Suprapubic skin (tissue), 4 donors: ENCODE results near the gene NECAB3. TPM values are rescaled to one million over a fixed set of nuclear protein-coding genes. Genes with fewer than 3 reads are reported as not detected.

Experiments
- DNase-seq, 2 donors: peaks; one replicate each; pipeline ENCODE4 v3.0.0-alpha.2; 2019; ENCODE audit warnings: low spot score in 2 of 2
- H3K27ac ChIP-seq: fragments of 200-600 bp; sonication (generic); one replicate; pipeline ENCODE4 v1.5.1; 2019
- H3K27me3 ChIP-seq: fragments of 200-600 bp; sonication (generic); one replicate; pipeline ENCODE4 v1.5.1; 2019
- H3K36me3 ChIP-seq: fragments of 200-600 bp; sonication (generic); one replicate; pipeline ENCODE4 v1.5.1; 2019
- H3K4me1 ChIP-seq: fragments of 200-600 bp; sonication (generic); one replicate; pipeline ENCODE4 v1.5.1; 2019
- H3K4me3 ChIP-seq: fragments of 200-600 bp; sonication (generic); one replicate; pipeline ENCODE4 v1.5.1; 2019; ENCODE audit warnings: mild to moderate bottlenecking
- H3K9me3 ChIP-seq: fragments of 200-600 bp; sonication (generic); one replicate; pipeline ENCODE4 v1.5.1; 2019
- CTCF ChIP-seq, 2 donors: fragments of 200-600 bp in 1 of 2; fragments of 450-650 bp in 1 of 2; sonication (generic) in 1 of 2; IDR thresholded peaks; one replicate each; pipeline ENCODE4 v1.5.1; 2016 to 2019; ENCODE audit warnings: antibody characterized with exemption in 2 of 2, mild to moderate bottlenecking in 1 of 2, moderate library complexity in 1 of 2
- EP300 ChIP-seq: sonication (generic); formaldehyde crosslinking; IDR thresholded peaks from one replicate; pipeline ENCODE4 v1.6.1; 2017; ENCODE audit warnings: antibody characterized with exemption
- POLR2A ChIP-seq, 2 donors: fragments of 450-650 bp; IDR thresholded peaks; one replicate each; pipeline ENCODE4 v1.6.1; 2017; ENCODE audit warnings: antibody characterized with exemption in 2 of 2, mild to moderate bottlenecking in 2 of 2, moderate library complexity in 2 of 2
- POLR2AphosphoS5 ChIP-seq, 3 donors: sonication (generic); formaldehyde crosslinking; IDR thresholded peaks; one replicate each; pipeline ENCODE4 v1.6.1; 2017; ENCODE audit warnings: antibody characterized with exemption in 3 of 3
- WGBS: methylation state at CpG from one replicate; pipeline ENCODE4 v1.1.5; 2018; 5-methylcytosine and 5-hydroxymethylcytosine counted together
- total RNA-seq, 4 donors: library from RNA; depleted of rRNA; stranded (reverse); fragments of >200 nt; gene quantifications; one replicate each; pipeline ENCODE4 v1.1.0, GENCODE V29; 2016

The NECAB3 gene
- total RNA-seq, 4 donors from 2014 or later = 19.9 to 37.5 (median 22.1) TPM

- WGBS = 87% methylated on average over 6 of the region's 10 CpGs
Observed at GRCh38 chr20:33656010-33656782, 18.0 kb downstream of the NECAB3 start.

GRCh38 chr20:33655164-33655563, 19.1 kb downstream of the NECAB3 start:
- no peak for TF ChIP-seq POLR2A (IDR thresholded peaks at IDR 0.05)
- TF ChIP-seq EP300 = no peak
- no peak for TF ChIP-seq CTCF (IDR thresholded peaks at IDR 0.05)
- TF ChIP-seq POLR2AphosphoS5 (IDR thresholded peaks at IDR 0.05) = no peak
- no peak for DNase-seq
- Histone ChIP-seq H3K27me3 (no peaks in the 10 kb centered on the region), H3K9me3 (no peaks in the 10 kb centered on the region), H3K4me3 (no peak overlapping the region), H3K36me3 (peaks cover 32% of the 10 kb centered on the region), H3K27ac (no peak overlapping the region), H3K4me1 (peaks cover 43% of the 10 kb centered on the region)
- WGBS = 51% methylated on average over 4 of the region's 4 CpGs

More at GRCh38 chr20:33656010-33656782, 18.0 kb downstream of the NECAB3 start:
- H3K9me3 ChIP-seq = no peaks in the 10 kb centered on the region
- peaks cover 34% of the 10 kb centered on the region for H3K4me1 ChIP-seq
- no peak overlapping the region for H3K27ac ChIP-seq
- DNase-seq = no peak
- H3K4me3 ChIP-seq = no peak overlapping the region
- no peaks in the 10 kb centered on the region for H3K27me3 ChIP-seq
- peaks cover 33% of the 10 kb centered on the region for H3K36me3 ChIP-seq
- TF ChIP-seq CTCF (IDR thresholded peaks at IDR 0.05) (no peak), EP300 (no peak), POLR2A (IDR thresholded peaks at IDR 0.05) (no peak), POLR2AphosphoS5 (IDR thresholded peaks at IDR 0.05) (no peak)

- Histone ChIP-seq H3K27ac (no peak overlapping the region), H3K36me3 (peaks cover 27% of the 10 kb centered on the region), H3K4me1 (peaks cover 47% of the 10 kb centered on the region), H3K4me3 (no peak overlapping the region), H3K27me3 (no peaks in the 10 kb centered on the region), H3K9me3 (no peaks in the 10 kb centered on the region)
- DNase-seq = no peak
- no peak for TF ChIP-seq CTCF (IDR thresholded peaks at IDR 0.05)
- no peak for TF ChIP-seq POLR2A (IDR thresholded peaks at IDR 0.05)
- no peak for TF ChIP-seq EP300
- TF ChIP-seq POLR2AphosphoS5 (IDR thresholded peaks at IDR 0.05) = no peak
- WGBS = 61% methylated on average over 14 of the region's 14 CpGs
Observed at GRCh38 chr20:33654680-33655161, 19.5 kb downstream of the NECAB3 start.

- Histone ChIP-seq H3K9me3 (no peaks in the 10 kb centered on the region), H3K27me3 (no peaks in the 10 kb centered on the region), H3K36me3 (peaks cover 21% of the 10 kb centered on the region), H3K4me3 (no peak overlapping the region), H3K4me1 (peaks cover 53% of the 10 kb centered on the region), H3K27ac (no peak overlapping the region)
- WGBS = 44% methylated on average over 11 of the region's 11 CpGs
- no peak for TF ChIP-seq EP300
- no peak for TF ChIP-seq CTCF (IDR thresholded peaks at IDR 0.05)
- no peak for TF ChIP-seq POLR2AphosphoS5 (IDR thresholded peaks at IDR 0.05)
- no peak for TF ChIP-seq POLR2A (IDR thresholded peaks at IDR 0.05)
- DNase-seq = no peak
Observed at GRCh38 chr20:33653900-33654596, 20.2 kb downstream of the NECAB3 start.
